ENCODE data around the gene OR2G2. TPM values are rescaled to one million over a fixed set of nuclear protein-coding genes. Genes with fewer than 3 reads are reported as not detected.

Gene OR2G2
- not detected in 2 replicates for total RNA-seq (2014; rRNA removed; shearing (Covaris generic); ENCODE audit: low replicate concordance)

DNA sequence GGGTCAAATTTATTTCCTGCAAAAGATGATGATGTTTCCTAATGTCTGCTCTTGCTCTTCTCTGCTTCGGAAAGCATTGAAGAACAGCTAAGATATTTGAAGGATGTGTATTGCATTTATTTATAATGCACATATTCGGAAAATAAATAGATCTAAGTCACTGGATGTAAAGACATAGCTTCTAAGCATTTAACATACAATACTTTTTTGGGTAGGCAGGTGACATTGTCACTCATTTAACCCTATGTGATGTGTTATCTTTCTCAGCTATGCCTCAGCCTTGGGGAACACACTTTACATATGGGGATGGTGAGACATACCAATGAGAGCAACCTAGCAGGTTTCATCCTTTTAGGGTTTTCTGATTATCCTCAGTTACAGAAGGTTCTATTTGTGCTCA is at the start of gene OR2G2:
OR2G2 (plus strand) TSS at position 301 of the 400 bp plus-strand sequence; CDS start at position 301, 0 bp downstream.
- in situ Hi-C loops (cut with HindIII; ENCODE audit: low pct_unique_long_range_greater_than_20kb, low sequenced_read_pairs), result no loop called here
- no peak for DNase-seq (ENCODE audit: low read depth)

DNA sequence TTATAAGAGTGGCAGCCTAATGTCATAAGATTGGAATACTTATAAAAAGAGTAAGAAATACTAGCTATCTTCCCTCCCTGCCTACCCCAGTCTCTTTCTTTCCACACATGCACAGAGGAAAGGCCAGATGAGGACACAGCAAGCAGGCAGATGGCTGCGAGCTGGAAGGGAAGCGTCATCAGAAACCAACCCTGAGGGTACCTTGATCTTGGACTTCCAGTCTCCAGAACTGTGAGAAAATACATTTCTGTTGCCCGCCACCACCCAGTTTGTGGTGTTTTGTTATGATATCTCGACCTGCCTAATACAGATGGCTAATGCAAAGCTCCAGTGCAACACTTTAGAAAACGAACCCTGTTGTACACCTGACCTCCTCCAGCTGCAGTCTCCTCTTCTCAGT is 49.6 kb upstream of the OR2G2 start:
- in situ Hi-C loops (cut with HindIII; ENCODE audit: low pct_unique_long_range_greater_than_20kb, low sequenced_read_pairs), result no loop called here

DNA sequence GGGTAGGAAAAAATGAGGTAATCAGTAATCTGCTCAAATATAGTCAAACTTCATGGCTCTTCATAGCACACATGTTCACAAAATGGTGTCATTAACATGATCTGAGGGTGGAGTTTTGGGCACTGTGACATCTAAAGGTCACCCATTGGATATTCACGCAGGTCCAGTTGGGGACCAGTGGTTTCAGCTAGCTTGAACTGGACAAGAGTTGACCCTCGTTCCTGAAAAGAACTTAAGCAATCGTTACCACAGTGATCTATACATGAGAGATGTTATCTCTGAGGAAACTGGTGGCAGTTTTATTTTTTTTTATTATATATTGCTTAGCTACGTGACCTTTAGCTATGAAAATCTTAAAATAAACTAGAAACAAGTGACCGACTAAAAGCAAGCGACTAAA is 48.9 kb upstream of the OR2G2 start:
- DNase-seq (ENCODE audit: low read depth), result no peak
- in situ Hi-C loops (cut with HindIII; ENCODE audit: low pct_unique_long_range_greater_than_20kb, low sequenced_read_pairs), result no loop called here

More for the DNA sequence above, 49.6 kb upstream of the OR2G2 start:
- DNase-seq (ENCODE audit: low read depth), result no peak

DNA sequence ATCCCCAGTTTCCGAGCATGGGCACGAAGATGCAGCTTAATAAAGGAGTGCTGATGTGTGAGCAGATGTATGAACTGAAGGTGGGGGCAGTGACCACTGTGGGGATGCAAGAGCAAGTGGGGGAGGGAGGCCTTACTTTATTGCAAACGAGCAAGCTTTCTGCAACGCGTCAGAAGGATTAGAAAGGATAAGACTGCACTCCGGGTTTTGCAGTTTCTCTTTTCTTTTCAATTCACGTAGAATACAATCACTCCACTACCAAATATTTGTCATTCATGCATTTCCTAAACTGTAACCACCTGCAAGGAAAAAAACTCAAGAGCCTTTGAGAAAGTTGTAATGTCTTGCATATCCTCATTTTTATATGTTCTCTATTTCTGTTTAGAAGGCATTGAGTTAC is 47.6 kb upstream of the OR2G2 start:
- no peak for DNase-seq (ENCODE audit: low read depth)
- in situ Hi-C loops (cut with HindIII; ENCODE audit: low pct_unique_long_range_greater_than_20kb, low sequenced_read_pairs), result no loop called here

DNA sequence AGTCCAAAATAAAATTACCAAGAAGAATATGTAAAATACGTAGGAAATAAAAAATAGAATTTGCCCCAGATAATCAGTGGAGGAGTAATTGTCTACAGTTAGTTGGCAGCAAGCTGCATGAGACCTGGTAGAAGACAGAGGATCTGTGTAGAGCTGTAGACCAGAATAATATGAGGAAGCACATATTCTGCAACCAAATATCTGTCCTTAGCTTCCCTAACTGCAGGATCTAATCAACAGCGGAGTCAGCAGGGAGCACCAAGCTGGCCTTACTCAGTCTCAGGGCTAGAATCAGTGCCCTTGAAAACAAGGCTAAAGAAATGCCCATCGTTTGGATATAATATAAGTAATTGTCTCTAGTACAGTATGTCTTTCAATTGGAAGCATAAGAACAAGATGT is 45.3 kb upstream of the OR2G2 start:
- no peak for DNase-seq (ENCODE audit: low read depth)
- in situ Hi-C loops (cut with HindIII; ENCODE audit: low pct_unique_long_range_greater_than_20kb, low sequenced_read_pairs), result no loop called here

DNA sequence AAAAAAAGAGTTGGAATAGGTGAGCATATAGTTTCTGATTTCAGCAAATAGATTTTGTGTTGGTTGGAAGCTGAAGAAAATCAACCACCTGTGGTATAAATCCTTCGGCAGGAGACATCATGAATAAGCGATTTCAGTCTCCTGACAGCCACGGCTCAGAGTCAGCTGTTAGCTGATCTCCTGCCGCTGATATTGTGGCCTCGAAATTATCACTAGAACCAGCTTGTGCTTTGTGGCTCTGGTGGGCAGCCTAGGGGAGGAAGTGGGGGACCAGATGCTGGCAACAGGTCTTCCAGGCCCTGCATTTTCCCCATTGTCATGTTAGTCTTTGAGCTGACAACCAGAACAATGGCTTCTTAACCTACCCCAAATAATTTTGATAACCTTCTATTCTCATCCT is 40.1 kb upstream of the OR2G2 start:
- no peak for DNase-seq (ENCODE audit: low read depth)

DNA sequence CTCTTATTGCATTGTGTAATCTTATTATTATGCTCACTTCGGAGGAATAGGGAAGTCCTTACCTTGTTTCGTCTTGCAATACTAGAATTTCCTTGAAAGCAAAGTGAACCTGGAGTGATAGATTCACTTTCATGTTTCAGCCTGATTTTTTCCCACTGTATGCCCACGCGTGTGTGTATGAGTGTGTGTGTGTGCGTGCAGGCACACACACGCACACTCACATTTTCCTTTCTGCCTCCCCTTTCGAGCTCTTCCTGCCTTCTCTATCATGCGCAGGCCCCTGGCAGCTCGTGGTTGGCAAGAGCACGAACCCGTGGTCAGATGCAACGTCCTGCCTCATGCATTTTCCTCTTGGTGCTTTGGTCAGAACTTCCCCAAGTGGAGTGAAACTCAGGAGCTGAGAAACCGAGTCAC is 39.4 kb upstream of the OR2G2 start, which contains the start of gene GCSAML:
GCSAML (plus strand) TSS at position 366 of the 414 bp plus-strand sequence. CDS start 58 bp downstream, outside the sequence.
- DNase-seq (ENCODE audit: low read depth), result no peak
- in situ Hi-C loops (cut with HindIII; ENCODE audit: low pct_unique_long_range_greater_than_20kb, low sequenced_read_pairs), result no loop called here

More for the DNA sequence above, 40.1 kb upstream of the OR2G2 start:
- in situ Hi-C loops (cut with HindIII; ENCODE audit: low pct_unique_long_range_greater_than_20kb, low sequenced_read_pairs), result no loop called here

DNA sequence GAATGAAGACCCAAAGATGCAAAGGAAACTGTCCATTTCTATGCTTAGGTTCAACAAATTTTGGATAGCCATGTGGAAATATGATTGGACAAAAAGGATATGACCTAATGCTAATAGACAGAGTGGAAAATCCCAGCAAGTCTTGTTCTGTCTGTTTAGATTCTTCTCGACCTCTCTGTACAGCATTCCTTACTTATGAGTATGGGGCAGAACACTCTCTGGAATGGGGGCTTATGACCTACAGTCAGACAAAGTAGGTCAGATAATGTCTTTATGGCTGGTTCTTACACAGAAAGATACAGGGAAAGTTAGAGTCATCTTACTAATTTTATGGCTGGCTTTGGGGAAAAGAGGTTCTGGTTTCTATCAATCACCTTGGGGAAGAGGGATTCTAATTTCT is 36.4 kb upstream of the OR2G2 start:
- in situ Hi-C loops (cut with HindIII; ENCODE audit: low pct_unique_long_range_greater_than_20kb, low sequenced_read_pairs), result no loop called here
- no peak for DNase-seq (ENCODE audit: low read depth)

GRCh38 chr1:247552231-247552630 is 35.9 kb upstream of the OR2G2 start:
- in situ Hi-C loops (cut with HindIII; ENCODE audit: low pct_unique_long_range_greater_than_20kb, low sequenced_read_pairs), result no loop called here
- DNase-seq (ENCODE audit: low read depth), result no peak

GRCh38 chr1:247557926-247558674 is 30.1 kb upstream of the OR2G2 start:
- in situ Hi-C loops (cut with HindIII; ENCODE audit: low pct_unique_long_range_greater_than_20kb, low sequenced_read_pairs), result no loop called here
- no peak for DNase-seq (ENCODE audit: low read depth)

GRCh38 chr1:247561711-247562110 is 26.4 kb upstream of the OR2G2 start:
- no peak for DNase-seq (ENCODE audit: low read depth)
- in situ Hi-C loops (cut with HindIII; ENCODE audit: low pct_unique_long_range_greater_than_20kb, low sequenced_read_pairs), result no loop called here

DNA sequence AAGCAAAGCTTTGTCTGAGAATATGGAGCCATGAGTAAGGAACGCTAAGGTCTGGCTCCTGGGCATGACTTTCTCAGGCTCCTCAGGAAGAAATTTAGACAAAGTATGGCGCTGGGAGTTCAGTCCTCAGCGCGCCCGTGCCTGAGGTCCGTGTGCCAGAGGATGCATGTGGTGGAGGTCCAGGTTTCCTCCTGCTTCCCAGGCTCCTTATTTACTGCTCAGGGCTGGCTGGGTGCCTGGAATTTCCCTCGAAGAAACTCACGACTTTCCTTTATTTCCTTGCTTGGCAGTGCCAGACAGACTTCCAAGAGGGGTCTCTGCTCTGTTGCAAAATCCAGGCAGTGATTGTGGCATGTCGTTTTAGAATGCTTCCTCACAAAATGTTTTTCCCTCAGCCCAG is 26.0 kb upstream of the OR2G2 start:
- DNase-seq (ENCODE audit: low read depth), result no peak

GRCh38 chr1:247574236-247574635 is 13.9 kb upstream of the OR2G2 start:
- in situ Hi-C loops (cut with HindIII; ENCODE audit: low pct_unique_long_range_greater_than_20kb, low sequenced_read_pairs), result no loop called here
- DNase-seq (ENCODE audit: low read depth), result no peak

More for the DNA sequence above, 26.0 kb upstream of the OR2G2 start:
- in situ Hi-C loops (cut with HindIII; ENCODE audit: low pct_unique_long_range_greater_than_20kb, low sequenced_read_pairs), result no loop called here

DNA sequence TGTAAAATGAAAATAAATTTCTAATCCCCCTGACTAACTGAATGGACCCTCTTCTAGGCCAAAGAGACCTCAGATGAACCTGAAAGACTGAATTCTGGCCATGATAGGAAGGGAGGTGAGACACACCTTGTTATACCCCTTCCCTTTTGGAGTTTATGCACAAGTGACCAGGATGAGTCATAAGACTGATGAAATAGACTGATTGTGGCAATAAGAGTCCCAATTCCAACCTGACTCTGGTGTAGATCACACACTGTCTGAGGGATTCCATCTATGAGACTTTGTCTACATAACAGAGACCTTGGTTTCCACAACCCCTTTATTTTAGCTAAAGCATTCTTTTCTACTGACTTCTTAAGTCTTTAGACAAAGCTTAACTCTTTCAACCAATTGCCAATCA is 13.5 kb upstream of the OR2G2 start:
- in situ Hi-C loops (cut with HindIII; ENCODE audit: low pct_unique_long_range_greater_than_20kb, low sequenced_read_pairs), result no loop called here
- DNase-seq (ENCODE audit: low read depth), result no peak

- no peak for DNase-seq (ENCODE audit: low read depth)
- in situ Hi-C loops (cut with HindIII; ENCODE audit: low pct_unique_long_range_greater_than_20kb, low sequenced_read_pairs), result no loop called here
Observed at GRCh38 chr1:247576514-247576913, 11.6 kb upstream of the OR2G2 start.

DNA sequence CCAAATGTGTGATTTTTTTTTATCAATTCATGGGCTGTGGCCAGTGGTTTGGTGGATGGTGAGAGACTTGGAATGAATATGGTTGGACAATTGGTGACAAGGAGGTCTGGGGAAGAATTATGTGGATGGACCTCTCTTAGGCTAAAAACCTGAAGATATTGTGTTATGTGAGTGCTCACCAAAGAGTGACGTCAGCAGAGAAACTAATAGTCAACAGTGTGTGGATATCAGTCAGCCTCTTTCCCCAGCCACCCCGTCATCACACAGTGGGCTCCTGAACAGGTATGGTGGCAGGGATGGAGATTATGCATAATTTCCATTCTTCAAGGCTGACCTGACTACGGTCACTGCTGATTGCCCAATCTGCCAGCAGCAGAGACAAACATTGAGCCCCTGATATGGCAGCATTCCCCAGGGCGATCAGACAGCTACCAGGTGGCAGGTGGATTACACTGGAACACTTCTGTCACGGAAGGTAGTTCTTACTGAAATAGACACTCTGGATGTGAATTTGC is 9.2 kb upstream of the OR2G2 start:
- in situ Hi-C loops (cut with HindIII; ENCODE audit: low pct_unique_long_range_greater_than_20kb, low sequenced_read_pairs), result no loop called here
- DNase-seq (ENCODE audit: low read depth), result no peak

DNA sequence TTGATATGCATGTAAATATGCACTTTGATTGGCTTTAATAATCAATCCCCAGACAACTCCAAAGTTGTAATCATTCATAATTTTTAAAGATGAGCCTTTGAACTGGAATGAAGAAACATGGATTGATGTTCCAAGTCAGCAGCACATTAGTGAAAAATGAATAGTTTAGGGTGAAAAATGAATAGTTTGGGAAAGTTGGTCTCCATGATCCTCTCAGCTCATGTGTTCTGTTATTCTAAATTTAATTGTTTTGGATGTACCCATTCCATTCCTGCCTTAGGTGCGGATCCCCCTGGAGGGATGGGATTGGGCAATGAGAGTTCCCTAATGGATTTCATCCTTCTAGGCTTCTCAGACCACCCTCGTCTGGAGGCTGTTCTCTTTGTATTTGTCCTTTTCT is 17.1 kb downstream of the OR2G2 start, which contains the start of gene OR2G3:
OR2G3 (plus strand) TSS at position 301 of the 400 bp plus-strand sequence; CDS start at position 301, 0 bp downstream.
- in situ Hi-C loops (cut with HindIII; ENCODE audit: low pct_unique_long_range_greater_than_20kb, low sequenced_read_pairs), result no loop called here
- no peak for DNase-seq (ENCODE audit: low read depth)

GRCh38 chr1:247613405-247613804 is 25.2 kb downstream of the OR2G2 start:
- no peak for DNase-seq (ENCODE audit: low read depth)
- in situ Hi-C loops (cut with HindIII; ENCODE audit: low pct_unique_long_range_greater_than_20kb, low sequenced_read_pairs), result no loop called here

GRCh38 chr1:247614625-247615024 is 26.5 kb downstream of the OR2G2 start:
- DNase-seq (ENCODE audit: low read depth), result no peak
- in situ Hi-C loops (cut with HindIII; ENCODE audit: low pct_unique_long_range_greater_than_20kb, low sequenced_read_pairs), result no loop called here

- in situ Hi-C loops (cut with HindIII; ENCODE audit: low pct_unique_long_range_greater_than_20kb, low sequenced_read_pairs), result no loop called here
- DNase-seq (ENCODE audit: low read depth), result no peak
Observed at GRCh38 chr1:247627951-247628350, 39.8 kb downstream of the OR2G2 start.

Measured in Caki2 (cell line).